GM19023 (cell line): ENCODE measurements around the gene GPR158.

Source experiments
- ATAC-seq: cut with Tn5 transposase; IDR thresholded peaks from one replicate; pipeline ENCODE4 v1.9.1; 2021; ENCODE audit warnings: mild to moderate bottlenecking, moderate library complexity; ENCODE audit not compliant: unreplicated experiment

The GPR158 gene

GRCh38 chr10:25191162-25191895, 16.5 kb downstream of the GPR158 start:
- ATAC-seq: no peak

GRCh38 chr10:25198151-25198550, 23.4 kb downstream of the GPR158 start:
- no peak for ATAC-seq

- ATAC-seq: no peak
Measured at GRCh38 chr10:25206693-25207414, 32.1 kb downstream of the GPR158 start.

GRCh38 chr10:25209618-25210017, 34.8 kb downstream of the GPR158 start:
- ATAC-seq: no peak

- no peak for ATAC-seq
Measured at GRCh38 chr10:25210265-25210664, 35.5 kb downstream of the GPR158 start.

- no peak for ATAC-seq
Measured at GRCh38 chr10:25220156-25220555, 45.4 kb downstream of the GPR158 start.

GRCh38 chr10:25222085-25222660, 47.4 kb downstream of the GPR158 start:
- ATAC-seq: no peak

- ATAC-seq: no peak
Measured at GRCh38 chr10:25226775-25227682, 52.2 kb downstream of the GPR158 start.

- ATAC-seq: no peak
Measured at GRCh38 chr10:25231751-25232150, 57.0 kb downstream of the GPR158 start.

GRCh38 chr10:25232204-25232603, 57.4 kb downstream of the GPR158 start:
- no peak for ATAC-seq

- no peak for ATAC-seq
Measured at GRCh38 chr10:25245165-25245564, 70.4 kb downstream of the GPR158 start.

- ATAC-seq: no peak
Measured at GRCh38 chr10:25257646-25258045, 82.8 kb downstream of the GPR158 start.

GRCh38 chr10:25261110-25261509, 86.3 kb downstream of the GPR158 start:
- ATAC-seq: no peak

- ATAC-seq: no peak
Measured at GRCh38 chr10:25261558-25261957, 86.8 kb downstream of the GPR158 start.

GRCh38 chr10:25263931-25264330, 89.1 kb downstream of the GPR158 start:
- ATAC-seq: no peak

- no peak for ATAC-seq
Measured at GRCh38 chr10:25278180-25278579, 103.4 kb downstream of the GPR158 start.

GRCh38 chr10:25280076-25280475, 105.3 kb downstream of the GPR158 start:
- ATAC-seq: no peak

- no peak for ATAC-seq
Measured at GRCh38 chr10:25280573-25280972, 105.8 kb downstream of the GPR158 start.

GRCh38 chr10:25285809-25286208, 111.0 kb downstream of the GPR158 start:
- no peak for ATAC-seq

GRCh38 chr10:25288181-25288580, 113.4 kb downstream of the GPR158 start:
- no peak for ATAC-seq
